H1 (cell line): Measurements from ENCODE around the gene IL17RA. TPM values are rescaled to one million over a fixed set of nuclear protein-coding genes. Genes with fewer than 3 reads are reported as not detected.

ENCODE experiments used
- CTCF ChIA-PET: fragments of 300-600 bp; sonication (Branson Sonifier 250); formaldehyde crosslinking; loops from one replicate; lab custom pipeline; 2021; ENCODE audit not compliant: partially characterized antibody; lab: Charles Lee
- POLR2A ChIA-PET: fragments of 300-600 bp; sonication (Branson Sonifier 250); formaldehyde crosslinking; loops from one replicate; lab custom pipeline; 2021; ENCODE audit warnings: inconsistent platforms; ENCODE audit not compliant: partially characterized antibody; lab: Charles Lee
- DNase-seq, 2 experiments: peaks; one replicate each; pipeline versions ENCODE4 v3.0.0 to v3.0.0-alpha.2; 2010 to 2022; ENCODE audit warnings: low spot score in 2 of 2, low read depth in 1 of 2, mixed read lengths in 1 of 2
- FAIRE-seq: peaks from 2 replicates; lab custom pipeline; 2011; peaks lifted over from hg19 to GRCh38; lab: Jason Lieb, UNC
- H2AFZ ChIP-seq: 2 replicates; pipeline ENCODE4 v1.8.1; 2012; ENCODE audit warnings: low read length, inconsistent platforms
- H2AK5ac ChIP-seq: 2 replicates; pipeline ENCODE4 v1.6.1; 2013; ENCODE audit warnings: low read depth, low read length
- H2BK120ac ChIP-seq: replicated peaks from 2 replicates; pipeline ENCODE3; 2013; ENCODE audit warnings: low read depth, low read length, inconsistent platforms
- H2BK12ac ChIP-seq: 2 replicates; pipeline ENCODE4 v1.6.1; 2013; ENCODE audit warnings: low read depth, low read length
- H2BK15ac ChIP-seq: 2 replicates; pipeline ENCODE4 v1.6.1; 2013; ENCODE audit warnings: low read length
- H2BK20ac ChIP-seq: 2 replicates; pipeline ENCODE4 v1.6.1; 2013; ENCODE audit warnings: low read length
- H2BK5ac ChIP-seq: 2 replicates; pipeline ENCODE4 v1.6.1; 2013; ENCODE audit warnings: low read depth, low read length
- H3K14ac ChIP-seq: 2 replicates; pipeline ENCODE4 v1.6.1; 2013; ENCODE audit warnings: inconsistent platforms; ENCODE audit not compliant: insufficient read length
- H3K18ac ChIP-seq: 2 replicates; pipeline ENCODE4 v1.6.1; 2013; ENCODE audit warnings: low read length; ENCODE audit errors: extremely low read depth
- H3K23ac ChIP-seq: 2 replicates; pipeline ENCODE4 v1.6.1; 2013; ENCODE audit warnings: inconsistent platforms; ENCODE audit not compliant: insufficient read length
- H3K23me2 ChIP-seq: 2 replicates; pipeline ENCODE4 v1.6.1; 2013; ENCODE audit warnings: low read depth, low read length
- H3K27ac ChIP-seq: 2 replicates; pipeline ENCODE4 v1.6.1; 2011; ENCODE audit warnings: low read depth, low read length, inconsistent platforms
- H3K27me3 ChIP-seq, 4 experiments: replicated peaks in 1 of 4; 1 replicate in 1 of 4; 2 replicates in 3 of 4; pipeline versions ENCODE4 v1.6.1 to v1.8.1; 2011 to 2013; ENCODE audit warnings: low read length in 3 of 4, mild to moderate bottlenecking in 3 of 4, inconsistent platforms in 2 of 4, mixed read lengths in 2 of 4, moderate library complexity in 1 of 4; ENCODE audit not compliant: control insufficient read depth in 3 of 4, insufficient read depth in 3 of 4; ENCODE audit errors: extremely low read depth in 1 of 4
- H3K36me3 ChIP-seq, 4 experiments: 2 replicates each; pipeline versions ENCODE4 v1.6.1 to v1.8.1; 2011 to 2013; ENCODE audit warnings: mild to moderate bottlenecking in 4 of 4, low read length in 3 of 4, moderate library complexity in 2 of 4, control low read depth in 1 of 4, inconsistent platforms in 1 of 4; ENCODE audit not compliant: insufficient read depth in 4 of 4, control insufficient read depth in 2 of 4
- H3K4ac ChIP-seq: replicated peaks from 2 replicates; pipeline ENCODE3; 2013; ENCODE audit warnings: low read length, low read depth, mixed read lengths, inconsistent platforms; ENCODE audit not compliant: insufficient read length
- H3K4me1 ChIP-seq, 4 experiments: replicated peaks in 1 of 4; 1 replicate in 1 of 4; 2 replicates in 3 of 4; pipeline versions ENCODE4 v1.6.1 to v1.8.1; 2011 to 2013; ENCODE audit warnings: low read length in 3 of 4, inconsistent platforms in 2 of 4, mixed read lengths in 1 of 4; ENCODE audit not compliant: insufficient read depth in 4 of 4, control insufficient read depth in 3 of 4
- H3K4me2 ChIP-seq, 2 experiments: 2 replicates each; pipeline versions ENCODE4 v1.6.1 to v1.8.1; 2011 to 2013; ENCODE audit warnings: low read depth in 2 of 2, low read length in 2 of 2, control low read depth in 1 of 2, inconsistent platforms in 1 of 2, mild to moderate bottlenecking in 1 of 2; ENCODE audit not compliant: insufficient read depth in 1 of 2
- H3K4me3 ChIP-seq, 4 experiments: fragments of 200-600, 300-600 bp in 1 of 4; sonication (generic), shearing (Covaris generic), sonication (Bioruptor Twin) in 1 of 4; 2 replicates each; pipeline versions ENCODE4 v1.5.1 to v1.8.1; 2011 to 2016; ENCODE audit warnings: low read length in 4 of 4, low read depth in 3 of 4, control low read depth in 2 of 4, inconsistent platforms in 2 of 4, mild to moderate bottlenecking in 2 of 4, mixed read lengths in 1 of 4, moderate library complexity in 1 of 4; ENCODE audit not compliant: insufficient read depth in 2 of 4; ENCODE audit errors: extremely low read depth in 1 of 4
- H3K56ac ChIP-seq: replicated peaks from 2 replicates; pipeline ENCODE3; 2013; ENCODE audit warnings: low read depth, mild to moderate bottlenecking, mixed read lengths, low read length, inconsistent platforms; ENCODE audit not compliant: insufficient read length
- H3K79me1 ChIP-seq: 2 replicates; pipeline ENCODE4 v1.6.1; 2013; ENCODE audit warnings: low read depth, low read length, control low read depth
- H3K79me2 ChIP-seq, 2 experiments: 2 replicates each; pipeline versions ENCODE4 v1.6.1 to v1.8.1; 2012 to 2013; ENCODE audit warnings: low read length in 2 of 2, mild to moderate bottlenecking in 2 of 2, inconsistent platforms in 1 of 2; ENCODE audit not compliant: insufficient read depth in 2 of 2, control insufficient read depth in 1 of 2
- H3K9ac ChIP-seq, 4 experiments: replicated peaks in 1 of 4; 1 replicate in 1 of 4; 2 replicates in 3 of 4; pipeline versions ENCODE4 v1.6.1 to v1.8.1; 2011 to 2013; ENCODE audit warnings: low read depth in 3 of 4, low read length in 3 of 4, control low read depth in 2 of 4, mild to moderate bottlenecking in 2 of 4, moderate library complexity in 2 of 4, inconsistent platforms in 1 of 4; ENCODE audit errors: extremely low read depth in 1 of 4
- H3K9me3 ChIP-seq, 2 experiments: 2 replicates each; pipeline versions ENCODE4 v1.6.1 to v1.8.1; 2012 to 2013; ENCODE audit warnings: mild to moderate bottlenecking in 2 of 2, moderate library complexity in 2 of 2, control low read depth in 1 of 2, inconsistent platforms in 1 of 2, low read depth in 1 of 2, low read length in 1 of 2, mixed read lengths in 1 of 2; ENCODE audit not compliant: insufficient read depth in 2 of 2
- H4K20me1 ChIP-seq, 2 experiments: replicated peaks in 1 of 2; 2 replicates each; pipeline versions ENCODE3 to v1.8.1; 2011 to 2013; ENCODE audit warnings: inconsistent platforms in 2 of 2, low read length in 2 of 2, mild to moderate bottlenecking in 1 of 2; ENCODE audit not compliant: insufficient read depth in 2 of 2, control insufficient read depth in 1 of 2
- H4K5ac ChIP-seq: 2 replicates; pipeline ENCODE4 v1.6.1; 2013; ENCODE audit warnings: low read length, low read depth, mixed read lengths, inconsistent platforms; ENCODE audit not compliant: insufficient read length
- H4K8ac ChIP-seq: 2 replicates; pipeline ENCODE4 v1.8.0; 2013; ENCODE audit warnings: mild to moderate bottlenecking, moderate library complexity, low read length, inconsistent platforms; ENCODE audit not compliant: insufficient read depth; ENCODE audit errors: extremely low read depth
- H4K91ac ChIP-seq: replicated peaks from 2 replicates; pipeline ENCODE3; 2013; ENCODE audit warnings: low read length, mixed read lengths, inconsistent platforms; ENCODE audit not compliant: insufficient read length
- CTBP2 ChIP-seq: IDR thresholded peaks from 2 replicates; pipeline ENCODE4 v1.7.0; 2011; ENCODE audit warnings: borderline replicate concordance, mild to moderate bottlenecking, moderate library complexity, mixed read lengths, low read length; ENCODE audit not compliant: insufficient read depth, insufficient read length
- GABPA ChIP-seq: IDR thresholded peaks from 2 replicates; pipeline ENCODE4 v1.6.1; 2011; ENCODE audit warnings: mild to moderate bottlenecking, low read length, moderate library complexity, borderline replicate concordance; ENCODE audit not compliant: insufficient read depth
- KDM1A ChIP-seq: fragments of 200-600, 300-600 bp; sonication (generic); IDR thresholded peaks from 2 replicates; pipeline ENCODE4 v1.7.1; 2016; ENCODE audit warnings: mild to moderate bottlenecking, low read length, borderline replicate concordance
- SUZ12 ChIP-seq: fragments of 200-600 bp; sonication (generic); IDR thresholded peaks from 2 replicates; pipeline ENCODE4 v1.6.1; 2012; ENCODE audit warnings: mild to moderate bottlenecking, inconsistent platforms, low read length, moderate library complexity, mixed read lengths
- YY1 ChIP-seq: IDR thresholded peaks from 2 replicates; pipeline ENCODE4 v1.6.1; 2011; ENCODE audit warnings: low read depth, mild to moderate bottlenecking, low read length
- WGBS, 2 experiments: shearing (Covaris generic) in 1 of 2; methylation state at CpG; one replicate each; pipeline versions ENCODE4 v1.1.6 to v1.1.7; 2013 to 2015; ENCODE audit warnings: low lambda C conversion rate in 2 of 2, mixed read lengths in 2 of 2, inconsistent platforms in 1 of 2, low coverage in 1 of 2, missing lambda C conversion rate in 1 of 2; ENCODE audit not compliant: insufficient replicate concordance in 2 of 2, insufficient coverage in 1 of 2, insufficient read length in 1 of 2; ENCODE audit errors: extremely low coverage in 1 of 2, missing lambda C conversion rate in 1 of 2; 5-methylcytosine and 5-hydroxymethylcytosine counted together
- polyA plus RNA-seq, 7 experiments: library from polyadenylated mRNA; depleted of rRNA in 3 of 7; stranded (reverse) in 5 of 7; unstranded in 2 of 7; fragments of >200 nt in 5 of 7; fragments of 200-250 nt in 2 of 7; gene quantifications; 1 replicate in 5 of 7; 2 replicates in 1 of 7; 4 replicates in 1 of 7; pipeline versions ENCODE4 v1.2.1 to v1.2.3, GENCODE V29; 2011 to 2013; ENCODE audit warnings: missing spikeins in 2 of 7, mixed read lengths in 2 of 7
- total RNA-seq: library from RNA; stranded (reverse); fragmentation: NEBNext Ultra II Directional; extraction: Animal tissue kit (Norgen Biotek cat#: 25700); gene quantifications from 2 replicates; pipeline ENCODE4 v1.2.1, GENCODE V29; 2021
- TF ChIP-seq, protein P1 (sequence below): IDR thresholded peaks from 2 replicates; pipeline ENCODE4 v1.6.1; 2011; ENCODE audit warnings: low read depth, mild to moderate bottlenecking, low read length; ENCODE audit not compliant: insufficient read depth
- TF ChIP-seq, protein P2 (sequence below), 3 experiments: IDR thresholded peaks; 1 replicate in 2 of 3; 2 replicates in 1 of 3; pipeline versions ENCODE4 v1.5.1 to v1.6.1; 2011; ENCODE audit warnings: low read length in 3 of 3, mild to moderate bottlenecking in 3 of 3, inconsistent platforms in 2 of 3, low read depth in 1 of 3, moderate library complexity in 1 of 3; ENCODE audit not compliant: insufficient read depth in 1 of 3; ENCODE audit errors: control extremely low read depth in 1 of 3
- TF ChIP-seq, protein P3 (sequence below): IDR thresholded peaks from 2 replicates; pipeline ENCODE4 v1.6.1; 2012; ENCODE audit warnings: low read length, inconsistent platforms

The IL17RA gene
- total and polyA plus RNA-seq, 2 of the 8 experiments (the other 6 are each of a cell fraction or from before 2014, with no cell fraction given): 5.6 to 9.9 TPM

DNA sequence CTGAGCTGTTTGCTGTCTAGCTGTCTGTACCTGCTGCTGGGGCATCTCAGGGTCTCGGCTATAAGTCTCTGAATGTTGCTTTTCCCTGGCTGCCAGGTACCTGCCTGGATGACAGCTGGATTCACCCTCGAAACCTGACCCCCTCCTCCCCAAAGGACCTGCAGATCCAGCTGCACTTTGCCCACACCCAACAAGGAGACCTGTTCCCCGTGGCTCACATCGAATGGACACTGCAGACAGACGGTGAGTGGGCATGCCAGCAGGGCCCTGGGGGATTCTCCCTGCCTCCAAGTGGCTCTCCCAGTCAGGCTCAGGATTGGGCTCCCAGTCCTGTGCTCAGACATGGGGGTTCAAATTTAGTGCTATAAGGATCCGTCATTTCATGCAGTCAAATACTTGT, 12.9 kb downstream of the IL17RA start:
- DNase-seq: no peak
- Histone ChIP-seq H3K79me1 (peaks cover 4% of the 10 kb centered on the region; the same call in 1 of the 2 replicates), H3K9me3 (no peaks in the 10 kb centered on the region), H3K23ac (no peak overlapping the region), H3K23me2 (no peaks in the 10 kb centered on the region), H3K14ac (no peak overlapping the region), H2AK5ac (no peak overlapping the region), H3K27ac (no peak overlapping the region), H3K18ac (no peak overlapping the region), H2BK120ac (no peak overlapping the region), H4K5ac (no peak overlapping the region), H3K4me1 (no peaks in the 10 kb centered on the region), H3K4me2 (no peak overlapping the region), H2BK20ac (no peak overlapping the region), H3K79me2 (no peaks in the 10 kb centered on the region), H3K4ac (no peak overlapping the region), H3K9ac (no peak overlapping the region), H4K20me1 (peaks cover 0 to 2% of the 10 kb centered on the region in 2 experiments), H3K36me3 (peaks cover 0 to 2% (median 0%) of the 10 kb centered on the region in 4 experiments; a peak in 2 of 8 replicates), H4K91ac (no peak overlapping the region), H2BK5ac (no peak overlapping the region), H2BK15ac (no peak overlapping the region), H3K56ac (no peak overlapping the region), H3K4me3 (no peak overlapping the region), H4K8ac (no peak overlapping the region), H3K27me3 (no peaks in the 10 kb centered on the region), H2AFZ (no peak overlapping the region), H2BK12ac (no peak overlapping the region)
- POLR2A ChIA-PET: interaction anchor here (1.1 kb wide), 1 partner anchor 9 kb away, joined by 3 read pairs; no protein-coding TSS in a partner anchor
- no peak for FAIRE-seq
- 87% methylated on average over 6 of the region's 6 CpGs; no CpG with 5 or more reads in 1 of the 2 experiments for WGBS, 2 experiments
- TF ChIP-seq, protein P1, sequence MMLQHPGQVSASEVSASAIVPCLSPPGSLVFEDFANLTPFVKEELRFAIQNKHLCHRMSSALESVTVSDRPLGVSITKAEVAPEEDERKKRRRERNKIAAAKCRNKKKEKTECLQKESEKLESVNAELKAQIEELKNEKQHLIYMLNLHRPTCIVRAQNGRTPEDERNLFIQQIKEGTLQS: no peak
- TF ChIP-seq YY1 (no peak), CTBP2 (no peak), SUZ12 (no peak), GABPA (no peak), KDM1A (no peak)
- TF ChIP-seq, protein P2, sequence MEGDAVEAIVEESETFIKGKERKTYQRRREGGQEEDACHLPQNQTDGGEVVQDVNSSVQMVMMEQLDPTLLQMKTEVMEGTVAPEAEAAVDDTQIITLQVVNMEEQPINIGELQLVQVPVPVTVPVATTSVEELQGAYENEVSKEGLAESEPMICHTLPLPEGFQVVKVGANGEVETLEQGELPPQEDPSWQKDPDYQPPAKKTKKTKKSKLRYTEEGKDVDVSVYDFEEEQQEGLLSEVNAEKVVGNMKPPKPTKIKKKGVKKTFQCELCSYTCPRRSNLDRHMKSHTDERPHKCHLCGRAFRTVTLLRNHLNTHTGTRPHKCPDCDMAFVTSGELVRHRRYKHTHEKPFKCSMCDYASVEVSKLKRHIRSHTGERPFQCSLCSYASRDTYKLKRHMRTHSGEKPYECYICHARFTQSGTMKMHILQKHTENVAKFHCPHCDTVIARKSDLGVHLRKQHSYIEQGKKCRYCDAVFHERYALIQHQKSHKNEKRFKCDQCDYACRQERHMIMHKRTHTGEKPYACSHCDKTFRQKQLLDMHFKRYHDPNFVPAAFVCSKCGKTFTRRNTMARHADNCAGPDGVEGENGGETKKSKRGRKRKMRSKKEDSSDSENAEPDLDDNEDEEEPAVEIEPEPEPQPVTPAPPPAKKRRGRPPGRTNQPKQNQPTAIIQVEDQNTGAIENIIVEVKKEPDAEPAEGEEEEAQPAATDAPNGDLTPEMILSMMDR (IDR thresholded peaks at IDR 0.05; ENCODE audit: control extremely low read depth in 1 of 3, insufficient read depth in 1 of 3, low read depth in 1 of 3, low read length in 3 of 3): no peak
- TF ChIP-seq, protein P3, sequence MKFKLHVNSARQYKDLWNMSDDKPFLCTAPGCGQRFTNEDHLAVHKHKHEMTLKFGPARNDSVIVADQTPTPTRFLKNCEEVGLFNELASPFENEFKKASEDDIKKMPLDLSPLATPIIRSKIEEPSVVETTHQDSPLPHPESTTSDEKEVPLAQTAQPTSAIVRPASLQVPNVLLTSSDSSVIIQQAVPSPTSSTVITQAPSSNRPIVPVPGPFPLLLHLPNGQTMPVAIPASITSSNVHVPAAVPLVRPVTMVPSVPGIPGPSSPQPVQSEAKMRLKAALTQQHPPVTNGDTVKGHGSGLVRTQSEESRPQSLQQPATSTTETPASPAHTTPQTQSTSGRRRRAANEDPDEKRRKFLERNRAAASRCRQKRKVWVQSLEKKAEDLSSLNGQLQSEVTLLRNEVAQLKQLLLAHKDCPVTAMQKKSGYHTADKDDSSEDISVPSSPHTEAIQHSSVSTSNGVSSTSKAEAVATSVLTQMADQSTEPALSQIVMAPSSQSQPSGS: no peak
- CTCF ChIA-PET: interaction anchor here (0.7 to 3.4 kb wide), 3 partner anchors 8 to 74 kb away, joined by 3 to 35 read pairs (median 17); no protein-coding TSS in a partner anchor
